ENCODE data around the gene DUS3L.

The DUS3L gene, protein sequence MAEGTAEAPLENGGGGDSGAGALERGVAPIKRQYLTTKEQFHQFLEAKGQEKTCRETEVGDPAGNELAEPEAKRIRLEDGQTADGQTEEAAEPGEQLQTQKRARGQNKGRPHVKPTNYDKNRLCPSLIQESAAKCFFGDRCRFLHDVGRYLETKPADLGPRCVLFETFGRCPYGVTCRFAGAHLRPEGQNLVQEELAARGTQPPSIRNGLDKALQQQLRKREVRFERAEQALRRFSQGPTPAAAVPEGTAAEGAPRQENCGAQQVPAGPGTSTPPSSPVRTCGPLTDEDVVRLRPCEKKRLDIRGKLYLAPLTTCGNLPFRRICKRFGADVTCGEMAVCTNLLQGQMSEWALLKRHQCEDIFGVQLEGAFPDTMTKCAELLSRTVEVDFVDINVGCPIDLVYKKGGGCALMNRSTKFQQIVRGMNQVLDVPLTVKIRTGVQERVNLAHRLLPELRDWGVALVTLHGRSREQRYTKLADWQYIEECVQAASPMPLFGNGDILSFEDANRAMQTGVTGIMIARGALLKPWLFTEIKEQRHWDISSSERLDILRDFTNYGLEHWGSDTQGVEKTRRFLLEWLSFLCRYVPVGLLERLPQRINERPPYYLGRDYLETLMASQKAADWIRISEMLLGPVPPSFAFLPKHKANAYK

DNA sequence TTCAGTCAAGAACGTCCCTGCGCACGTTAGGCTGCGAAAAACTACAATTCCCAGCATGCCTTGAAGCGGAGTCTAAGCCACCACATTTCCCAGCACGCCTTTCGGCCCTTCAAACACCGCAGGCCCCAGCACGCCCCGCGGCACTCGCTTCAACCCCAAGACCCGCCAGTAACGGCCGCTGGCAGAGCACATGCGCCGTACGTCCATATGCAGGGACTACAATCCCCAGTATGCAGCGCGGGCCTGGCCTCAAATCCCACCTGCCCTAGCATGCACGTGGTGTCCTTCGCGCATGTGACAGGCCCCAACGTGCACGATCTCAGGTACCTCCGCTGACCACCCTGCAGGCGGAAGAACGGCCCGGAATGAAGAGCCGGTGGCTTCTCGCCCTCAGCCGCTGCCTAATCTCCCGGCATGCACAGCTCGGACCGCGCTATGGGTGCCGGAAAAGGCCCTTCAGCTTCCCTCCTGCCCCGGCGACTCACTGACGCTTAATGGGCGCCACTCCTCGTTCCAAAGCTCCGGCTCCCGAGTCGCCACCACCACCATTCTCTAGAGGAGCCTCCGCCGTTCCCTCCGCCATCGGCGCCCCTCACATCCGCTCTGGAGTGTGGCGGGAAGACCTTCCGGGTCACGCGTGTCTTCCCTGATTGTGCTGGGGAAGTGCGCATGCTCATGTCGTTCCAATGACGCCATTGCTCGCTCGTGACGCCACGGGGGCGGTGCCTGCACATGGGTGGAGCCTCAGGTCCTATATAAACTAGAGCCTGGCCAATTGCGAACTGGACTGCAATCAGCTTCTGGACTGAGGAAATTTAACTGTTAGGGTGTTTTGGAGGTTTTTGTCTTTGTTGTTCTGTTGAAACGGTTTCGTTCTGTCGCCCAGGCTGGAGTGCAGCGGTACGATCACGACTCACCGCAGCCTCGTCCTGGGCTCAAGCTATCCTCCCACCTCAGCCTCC, at the start of gene DUS3L:
Gene DUS3L, minus strand, starts transcription at position 605 of the 962 bp plus-strand sequence. Its CDS starts 22 bp downstream, at position 583.
- Histone ChIP-seq H3K4me3 (replicated peaks; ENCODE audit: low read depth, low read length) (peak within 1 kb of the TSS; percentile 70), H3K27me3 (replicated peaks; ENCODE audit: control insufficient read depth, insufficient read depth, low read length) (no peaks in the 10 kb centered on the region), H3K36me3 (ENCODE audit: control insufficient read depth, insufficient read depth, low read length) (peaks cover 28% of the 10 kb centered on the region)
- DNase-seq (ENCODE audit: extremely low read depth, insufficient read length) = peak; percentile 95
- TF ChIP-seq CTCF (IDR thresholded peaks at IDR 0.05; ENCODE audit: insufficient read depth, low read length, poor library complexity, severe bottlenecking) = no peak

- H3K27me3 ChIP-seq (replicated peaks; ENCODE audit: control insufficient read depth, insufficient read depth, low read length) = no peaks in the 10 kb centered on the region
- H3K36me3 ChIP-seq (ENCODE audit: control insufficient read depth, insufficient read depth, low read length) = no peaks in the 10 kb centered on the region
- no peak for DNase-seq (ENCODE audit: extremely low read depth, insufficient read length)
- TF ChIP-seq CTCF (IDR thresholded peaks at IDR 0.05; ENCODE audit: insufficient read depth, low read length, poor library complexity, severe bottlenecking) = no peak
- no peak within 1 kb of the TSS for H3K4me3 ChIP-seq (replicated peaks; ENCODE audit: low read depth, low read length)
Measured at GRCh38 chr19:5839065-5840017, 48.4 kb upstream of the DUS3L start, which contains the start of gene FUT6. TSS of gene FUT6 (minus strand) at chr19:5839702. CDS start at chr19:5832567, 7,135 bp downstream.

- Histone ChIP-seq H3K36me3 (ENCODE audit: control insufficient read depth, insufficient read depth, low read length) (no peaks in the 10 kb centered on the region), H3K4me3 (replicated peaks; ENCODE audit: low read depth, low read length) (no peak overlapping the region), H3K27me3 (replicated peaks; ENCODE audit: control insufficient read depth, insufficient read depth, low read length) (no peaks in the 10 kb centered on the region)
- no peak for TF ChIP-seq CTCF (IDR thresholded peaks at IDR 0.05; ENCODE audit: insufficient read depth, low read length, poor library complexity, severe bottlenecking)
- no peak for DNase-seq (ENCODE audit: extremely low read depth, insufficient read length)
Measured at GRCh38 chr19:5838353-5839064, 47.5 kb upstream of the DUS3L start.

GRCh38 chr19:5837761-5838352, 46.9 kb upstream of the DUS3L start:
- Histone ChIP-seq H3K27me3 (replicated peaks; ENCODE audit: control insufficient read depth, insufficient read depth, low read length) (no peaks in the 10 kb centered on the region), H3K36me3 (ENCODE audit: control insufficient read depth, insufficient read depth, low read length) (no peaks in the 10 kb centered on the region), H3K4me3 (replicated peaks; ENCODE audit: low read depth, low read length) (no peak overlapping the region)
- no peak for TF ChIP-seq CTCF (IDR thresholded peaks at IDR 0.05; ENCODE audit: insufficient read depth, low read length, poor library complexity, severe bottlenecking)
- DNase-seq (ENCODE audit: extremely low read depth, insufficient read length) = no peak

Data from GM06990 (cell line).